Dermis blood vessel endothelial cell (primary cell): ENCODE data around the gene ZNF208. TPM values are rescaled to one million over a fixed set of nuclear protein-coding genes. Genes with fewer than 3 reads are reported as not detected.

ENCODE experiments used
- DNase-seq: peaks from one replicate; pipeline ENCODE4 v3.0.0; 2010
- total RNA-seq: library from RNA; depleted of rRNA; stranded (reverse); fragments of >200 nt; gene quantifications from 2 replicates; pipeline ENCODE4 v1.2.3, GENCODE V29; 2014

Gene ZNF208
- total RNA-seq, 1 donor from 2014 or later = 0.34 TPM

DNA sequence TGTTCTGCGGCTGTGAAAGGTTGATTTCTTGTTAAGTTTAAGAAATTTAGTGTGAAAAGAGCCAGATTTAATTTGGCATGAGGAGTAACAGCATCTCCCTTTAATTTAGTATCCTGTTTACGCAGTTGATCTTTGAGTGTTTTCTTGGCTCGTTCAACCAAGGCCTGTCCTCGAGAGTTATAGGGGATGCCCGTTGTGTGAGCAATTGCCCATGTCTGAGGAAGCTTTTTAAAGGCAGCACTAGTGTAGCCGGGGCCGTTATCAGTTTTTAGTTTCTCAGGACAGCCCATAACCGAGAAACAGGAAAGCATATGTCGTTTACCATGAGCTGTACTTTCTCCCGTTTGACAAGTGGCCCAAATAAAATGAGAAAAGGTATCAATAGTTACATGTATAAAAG, 127.2 kb downstream of the ZNF208 start:
- DNase-seq = peak; percentile 5

Other genes with a start within 250 kb of the ZNF208 start
- 7.1 and 7.3 TPM in 2 replicates for gene ZNF100, start 243.4 kb downstream of the ZNF208 start, total RNA-seq
- 10.7 and 12.1 TPM in 2 replicates for gene ZNF43, start 174.8 kb downstream of the ZNF208 start, total RNA-seq
- 3.9 and 9.4 TPM in 2 replicates for gene ZNF257, start 41.5 kb upstream of the ZNF208 start, total RNA-seq
- 0.17 and 0.28 TPM in 2 replicates for gene ZNF676, start 186.0 kb upstream of the ZNF208 start, total RNA-seq